Stimulated activated naive CD8-positive, alpha-beta T cell treated with anti-CD3 and anti-CD28 coated beads, Interleukin-15, Interleukin-2, amounts not matched to agents 100 ng/mL and 50 ng/mL, for 24 hours (primary cell): Measurements from ENCODE around the gene CARD16.

Source experiments
- H3K27ac Mint-ChIP-seq: one replicate; pipeline ENCODE4 v1.8.0; 2021; ENCODE audit warnings: mild to moderate bottlenecking, mixed read lengths
- H3K27me3 Mint-ChIP-seq: one replicate; pipeline ENCODE4 v1.8.0; 2021; ENCODE audit warnings: mixed read lengths
- H3K36me3 Mint-ChIP-seq: one replicate; pipeline ENCODE4 v1.8.0; 2021; ENCODE audit warnings: low read depth, mixed read lengths
- H3K4me1 Mint-ChIP-seq: one replicate; pipeline ENCODE4 v1.8.0; 2021; ENCODE audit warnings: low read depth, mixed read lengths
- H3K4me3 Mint-ChIP-seq: one replicate; pipeline ENCODE4 v1.8.0; 2021; ENCODE audit warnings: mild to moderate bottlenecking, mixed read lengths
- H3K9me3 Mint-ChIP-seq: one replicate; pipeline ENCODE4 v1.8.0; 2021; ENCODE audit warnings: mixed read lengths

The CARD16 gene

DNA sequence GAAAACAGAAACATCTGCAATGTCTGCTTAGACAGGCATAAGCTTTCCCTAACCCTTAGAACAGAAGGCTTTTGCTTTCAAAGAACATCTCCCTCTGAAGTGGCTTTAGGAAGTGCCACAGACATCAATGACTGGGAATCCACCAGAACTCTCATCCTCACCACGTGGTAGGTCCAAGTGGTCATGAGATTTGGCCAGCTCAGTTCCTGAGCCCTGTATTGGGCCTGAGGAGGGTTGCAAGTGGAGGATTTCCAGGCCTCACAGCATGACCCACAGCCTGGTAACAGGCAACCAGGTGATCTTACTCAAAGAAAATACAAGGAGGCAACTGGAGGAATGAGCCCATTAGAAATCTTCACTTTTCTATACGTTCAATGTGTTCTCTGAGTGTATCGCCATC lies 11.8 kb downstream of the CARD16 start:
- H3K9me3 Mint-ChIP-seq: no peaks in the 10 kb centered on the region
- H3K4me3 Mint-ChIP-seq: peak overlapping the region; percentile 94
- H3K36me3 Mint-ChIP-seq: peaks cover 46% of the 10 kb centered on the region
- H3K27ac Mint-ChIP-seq: peak overlapping the region; percentile 82
- H3K27me3 Mint-ChIP-seq: no peaks in the 10 kb centered on the region
- peaks cover 49% of the 10 kb centered on the region for H3K4me1 Mint-ChIP-seq

DNA sequence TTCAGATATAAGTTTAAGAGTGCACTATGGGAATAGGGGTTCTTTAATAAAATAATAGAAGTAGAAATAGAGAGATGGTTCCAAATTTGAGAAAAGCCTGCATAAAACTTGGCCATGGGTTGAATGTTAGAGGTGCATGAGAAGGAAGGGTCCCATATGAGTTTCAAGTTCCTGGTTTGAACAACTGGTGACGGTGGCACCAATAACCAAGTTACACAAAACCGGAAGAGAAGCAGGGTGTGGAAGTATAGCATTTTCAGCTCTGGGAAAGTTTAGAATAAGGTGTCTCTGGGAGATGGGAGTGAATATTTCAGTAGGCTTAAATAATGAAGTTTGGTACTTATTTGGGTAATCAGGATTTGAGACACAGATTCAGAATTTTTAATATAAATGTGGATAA lies 12.6 kb downstream of the CARD16 start:
- H3K4me3 Mint-ChIP-seq: peak overlapping the region; percentile 94
- peak overlapping the region; percentile 62 for H3K27ac Mint-ChIP-seq
- H3K27me3 Mint-ChIP-seq: no peaks in the 10 kb centered on the region
- peaks cover 45% of the 10 kb centered on the region for H3K36me3 Mint-ChIP-seq
- no peaks in the 10 kb centered on the region for H3K9me3 Mint-ChIP-seq
- peaks cover 47% of the 10 kb centered on the region for H3K4me1 Mint-ChIP-seq

DNA sequence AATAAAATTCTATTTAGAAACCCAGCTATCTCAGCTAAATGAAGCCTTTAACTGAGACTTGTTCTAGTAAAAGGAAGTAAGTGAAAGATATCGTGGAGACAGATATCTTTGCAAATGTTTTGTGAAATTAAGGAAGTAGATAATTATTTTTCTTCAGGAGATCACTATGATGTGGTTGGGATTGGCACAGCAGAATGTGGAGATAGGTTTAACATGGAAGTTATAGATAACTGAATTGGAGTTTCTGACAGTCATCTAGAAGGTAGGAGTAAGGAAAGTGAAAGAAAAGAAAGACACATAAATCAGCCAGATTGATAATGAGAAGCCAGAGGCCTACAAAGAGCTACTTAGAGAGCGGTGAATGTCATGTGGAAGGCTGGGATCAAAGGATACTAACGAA lies 17.5 kb downstream of the CARD16 start:
- Mint-ChIP-seq H3K36me3 (peaks cover 53% of the 10 kb centered on the region), H3K9me3 (no peaks in the 10 kb centered on the region), H3K27ac (peak overlapping the region; percentile 65), H3K4me1 (peaks cover 28% of the 10 kb centered on the region), H3K27me3 (no peaks in the 10 kb centered on the region), H3K4me3 (peak overlapping the region; percentile 19)

DNA sequence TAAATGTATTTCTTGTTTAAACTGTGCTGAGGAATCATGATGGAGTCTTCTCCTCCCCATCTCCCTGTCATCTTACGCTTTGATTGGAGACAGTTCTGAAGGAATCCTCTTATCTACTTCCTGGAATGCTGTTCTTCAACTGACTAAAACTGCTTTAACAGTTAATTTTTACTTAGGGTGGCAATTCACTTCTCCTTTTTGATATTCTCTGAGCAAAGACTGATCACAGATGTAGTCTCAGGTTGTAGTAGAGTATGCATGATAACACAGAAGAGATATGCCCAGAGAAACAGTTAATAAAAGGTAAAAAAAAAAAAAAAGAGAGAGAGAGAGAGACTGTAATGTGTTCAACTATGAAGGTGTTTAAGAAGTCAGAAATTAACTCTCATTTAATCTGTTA lies 20.7 kb downstream of the CARD16 start:
- H3K4me3 Mint-ChIP-seq: no peak overlapping the region
- H3K4me1 Mint-ChIP-seq: peaks cover 27% of the 10 kb centered on the region
- H3K36me3 Mint-ChIP-seq: peaks cover 34% of the 10 kb centered on the region
- no peak overlapping the region for H3K27ac Mint-ChIP-seq
- H3K27me3 Mint-ChIP-seq: no peaks in the 10 kb centered on the region
- H3K9me3 Mint-ChIP-seq: no peaks in the 10 kb centered on the region

DNA sequence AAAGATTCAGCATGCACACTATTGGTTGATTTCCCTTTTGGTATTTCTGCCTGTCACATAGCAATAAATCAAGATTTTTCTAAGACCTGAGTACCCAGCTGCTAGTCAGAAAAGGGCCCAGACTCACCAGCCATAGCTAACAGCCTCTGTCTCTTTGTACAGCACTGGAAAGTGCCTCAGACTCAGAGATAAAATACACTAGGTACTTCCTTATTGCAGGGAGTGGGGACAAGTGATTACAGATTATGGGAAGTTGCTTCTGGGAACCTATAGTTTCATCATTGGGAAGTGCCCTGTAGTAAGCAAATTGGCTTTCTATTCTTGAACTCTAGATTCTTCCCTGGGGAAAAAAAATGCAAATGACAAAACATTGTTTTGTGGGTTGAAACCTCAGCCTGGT lies 22.1 kb downstream of the CARD16 start, which contains the start of gene CASP5:
CASP5 (minus strand) TSS at position 166 of the 400 bp plus-strand sequence; CDS start at position 134, 32 bp downstream.
- Mint-ChIP-seq H3K4me3 (no peak within 1 kb of the TSS), H3K9me3 (no peaks in the 10 kb centered on the region), H3K27me3 (no peaks in the 10 kb centered on the region), H3K4me1 (peaks cover 20% of the 10 kb centered on the region), H3K36me3 (peaks cover 21% of the 10 kb centered on the region), H3K27ac (no peak within 1 kb of the TSS)

DNA sequence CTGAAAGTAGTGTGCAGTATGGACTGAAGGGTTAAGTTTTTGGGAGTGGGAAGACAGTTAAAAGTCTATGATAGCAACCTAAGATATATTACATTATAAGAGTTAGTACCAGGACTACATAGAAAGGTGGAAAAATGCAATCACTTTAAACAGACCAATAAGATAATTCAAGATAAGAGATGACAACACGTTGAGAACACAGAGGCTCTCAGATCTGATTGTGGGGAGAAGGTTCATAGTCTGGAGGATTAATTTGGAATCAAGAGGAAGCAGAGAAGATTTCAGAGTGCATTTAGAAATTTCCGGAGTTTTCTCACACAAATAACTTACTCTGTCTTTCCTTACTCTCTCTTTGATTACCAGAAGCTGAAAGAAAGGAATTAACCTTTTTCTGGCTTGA lies 22.6 kb downstream of the CARD16 start:
- no peak overlapping the region for H3K27ac Mint-ChIP-seq
- peaks cover 16% of the 10 kb centered on the region for H3K4me1 Mint-ChIP-seq
- H3K4me3 Mint-ChIP-seq: no peak overlapping the region
- no peaks in the 10 kb centered on the region for H3K9me3 Mint-ChIP-seq
- H3K27me3 Mint-ChIP-seq: no peaks in the 10 kb centered on the region
- H3K36me3 Mint-ChIP-seq: peaks cover 17% of the 10 kb centered on the region

DNA sequence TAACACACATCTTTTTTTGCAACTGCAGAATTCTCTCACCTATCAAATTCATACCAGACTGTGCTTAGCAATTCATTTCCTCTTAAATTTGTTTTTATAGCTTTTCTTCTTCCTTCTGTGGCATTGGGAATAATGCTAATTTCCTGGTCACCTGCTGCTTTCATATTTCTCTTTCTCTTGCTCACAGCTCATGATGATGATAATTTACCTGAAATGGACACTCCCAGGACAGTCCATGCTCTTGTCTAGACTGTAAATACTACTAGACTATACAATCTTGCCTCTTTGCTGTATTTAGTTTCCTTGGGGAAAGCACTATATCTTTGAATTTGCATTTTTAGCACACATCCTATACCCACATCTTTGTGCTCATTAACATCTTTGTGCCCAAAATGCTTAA lies 37.7 kb downstream of the CARD16 start:
- H3K27me3 Mint-ChIP-seq: no peaks in the 10 kb centered on the region
- no peaks in the 10 kb centered on the region for H3K4me1 Mint-ChIP-seq
- H3K4me3 Mint-ChIP-seq: no peak overlapping the region
- H3K9me3 Mint-ChIP-seq: no peaks in the 10 kb centered on the region
- H3K27ac Mint-ChIP-seq: no peak overlapping the region
- H3K36me3 Mint-ChIP-seq: no peaks in the 10 kb centered on the region

DNA sequence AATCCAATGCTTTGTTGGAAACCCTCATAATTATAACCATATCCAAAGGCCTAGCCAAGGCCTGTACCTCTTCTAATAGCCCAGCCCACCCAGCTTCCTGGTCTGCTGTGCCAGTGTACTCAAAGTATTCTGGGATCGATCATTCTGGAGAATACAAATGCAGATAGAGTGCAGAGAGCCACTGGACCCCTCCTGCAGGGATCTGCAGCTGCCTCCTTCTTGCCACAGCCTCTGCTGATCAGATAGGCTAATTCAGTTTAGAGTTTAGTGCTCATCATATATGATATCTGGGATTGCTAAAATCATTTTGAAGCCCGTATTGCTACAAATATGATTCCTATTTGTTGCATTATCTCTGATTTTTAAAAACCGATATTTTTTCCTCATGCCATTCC lies 39.7 kb downstream of the CARD16 start:
- Mint-ChIP-seq H3K36me3 (no peaks in the 10 kb centered on the region), H3K4me1 (peaks cover 5% of the 10 kb centered on the region), H3K4me3 (no peak overlapping the region), H3K27me3 (no peaks in the 10 kb centered on the region), H3K27ac (no peak overlapping the region), H3K9me3 (no peaks in the 10 kb centered on the region)

DNA sequence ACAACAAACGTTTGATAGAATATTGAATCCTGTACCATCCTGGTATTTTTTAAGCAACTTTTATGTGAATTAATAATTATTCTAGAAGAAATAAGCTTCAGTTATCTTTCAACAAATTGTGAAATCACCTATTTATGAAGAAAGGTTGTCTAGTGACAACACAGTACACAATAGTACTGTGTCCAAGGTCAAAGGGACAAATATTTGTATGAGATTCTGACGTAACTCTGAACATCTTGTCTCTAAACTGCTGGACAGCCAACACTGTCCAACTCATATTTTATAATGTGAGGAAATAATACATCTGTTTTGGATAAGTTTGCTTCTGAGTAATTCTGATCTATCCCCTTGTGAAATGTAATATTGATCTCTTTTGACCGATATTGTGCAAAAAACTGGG lies 41.1 kb downstream of the CARD16 start:
- H3K27ac Mint-ChIP-seq: no peak overlapping the region
- no peaks in the 10 kb centered on the region for H3K36me3 Mint-ChIP-seq
- no peaks in the 10 kb centered on the region for H3K27me3 Mint-ChIP-seq
- H3K9me3 Mint-ChIP-seq: no peaks in the 10 kb centered on the region
- peaks cover 5% of the 10 kb centered on the region for H3K4me1 Mint-ChIP-seq
- no peak overlapping the region for H3K4me3 Mint-ChIP-seq

DNA sequence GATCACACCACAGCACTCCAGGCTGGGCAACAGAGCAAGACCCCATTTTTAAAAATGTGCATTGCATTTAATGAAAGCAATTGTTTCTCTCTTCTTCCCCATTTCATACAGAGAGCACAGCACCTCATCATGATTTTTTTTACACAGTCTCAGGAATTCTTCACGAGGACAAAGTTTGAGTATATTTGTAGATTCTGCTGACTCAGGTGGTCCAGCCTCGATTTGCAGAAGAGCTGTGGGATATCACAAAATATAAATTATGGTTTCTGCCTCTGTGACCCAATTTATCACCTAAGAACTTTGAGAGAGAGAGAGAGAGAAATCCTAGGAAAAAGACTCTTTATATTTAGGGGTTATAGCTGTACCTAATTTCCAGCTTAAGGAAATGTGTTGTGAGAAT lies 42.0 kb downstream of the CARD16 start:
- no peaks in the 10 kb centered on the region for H3K9me3 Mint-ChIP-seq
- no peak overlapping the region for H3K4me3 Mint-ChIP-seq
- no peaks in the 10 kb centered on the region for H3K27me3 Mint-ChIP-seq
- no peaks in the 10 kb centered on the region for H3K36me3 Mint-ChIP-seq
- peaks cover 5% of the 10 kb centered on the region for H3K4me1 Mint-ChIP-seq
- H3K27ac Mint-ChIP-seq: no peak overlapping the region

DNA sequence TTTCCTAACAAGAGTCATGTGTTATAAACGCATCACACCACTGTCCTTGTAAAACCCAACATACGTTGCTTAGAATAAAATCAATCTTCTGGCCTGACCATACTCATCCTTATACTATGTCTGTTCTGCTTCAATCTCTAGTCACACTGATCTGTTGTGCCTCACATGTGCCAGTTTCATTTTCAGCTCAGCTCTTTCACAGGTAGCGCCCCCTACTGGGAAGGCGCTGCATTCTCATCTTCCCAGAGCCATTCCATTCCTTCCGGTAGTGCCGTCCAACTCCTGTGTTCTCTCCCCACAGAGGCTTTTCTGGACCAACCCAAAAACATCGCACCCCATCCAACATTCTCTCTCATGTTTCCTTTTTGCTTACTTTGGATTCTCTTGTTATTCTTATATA lies 44.3 kb downstream of the CARD16 start:
- Mint-ChIP-seq H3K9me3 (no peaks in the 10 kb centered on the region), H3K27ac (peak overlapping the region; percentile 9), H3K4me1 (peaks cover 5% of the 10 kb centered on the region)

DNA sequence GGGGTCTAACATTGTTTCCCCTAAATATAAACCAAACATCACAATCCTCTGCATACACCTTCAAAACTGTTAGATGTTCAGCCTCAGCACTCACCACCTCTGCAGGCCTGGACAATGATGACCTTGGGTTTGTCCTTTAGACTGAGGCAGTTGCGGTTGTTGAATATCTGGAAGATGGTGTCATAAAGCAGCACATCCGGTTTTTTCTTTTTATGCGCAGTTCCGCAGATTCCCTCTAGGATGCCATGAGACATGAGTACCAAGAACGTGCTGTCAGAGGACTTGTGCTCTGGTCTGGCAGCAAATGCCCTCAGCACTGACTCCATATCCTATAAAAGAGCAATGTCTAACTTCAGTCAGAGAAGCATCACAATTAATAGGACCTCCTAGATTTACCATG lies 45.0 kb downstream of the CARD16 start:
- H3K4me3 Mint-ChIP-seq: no peak overlapping the region
- H3K36me3 Mint-ChIP-seq: no peaks in the 10 kb centered on the region
- no peaks in the 10 kb centered on the region for H3K9me3 Mint-ChIP-seq
- H3K27me3 Mint-ChIP-seq: no peaks in the 10 kb centered on the region
- peaks cover 5% of the 10 kb centered on the region for H3K4me1 Mint-ChIP-seq
- no peak overlapping the region for H3K27ac Mint-ChIP-seq

More for the DNA sequence above, 44.3 kb downstream of the CARD16 start:
- H3K36me3 Mint-ChIP-seq: no peaks in the 10 kb centered on the region
- no peaks in the 10 kb centered on the region for H3K27me3 Mint-ChIP-seq
- H3K4me3 Mint-ChIP-seq: no peak overlapping the region

DNA sequence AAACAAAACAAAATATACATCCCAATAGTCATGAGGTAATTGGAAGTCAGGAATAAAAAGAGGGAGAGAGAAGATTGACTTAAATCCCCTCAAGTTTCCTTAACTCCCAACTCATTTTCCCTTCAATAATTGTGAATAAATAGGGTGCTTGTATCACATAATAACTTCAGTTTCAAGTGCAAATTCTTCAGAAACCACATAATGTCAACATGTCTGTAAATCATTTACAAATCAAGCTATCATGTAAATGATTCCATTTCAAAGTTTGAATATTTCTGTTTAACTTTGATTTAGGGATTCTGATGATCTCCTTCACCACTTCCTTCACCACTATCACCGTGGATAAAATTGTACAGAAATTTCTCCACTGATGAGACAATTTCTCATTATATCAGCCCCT lies 45.4 kb downstream of the CARD16 start:
- Mint-ChIP-seq H3K27me3 (no peaks in the 10 kb centered on the region), H3K27ac (no peak overlapping the region), H3K36me3 (no peaks in the 10 kb centered on the region), H3K4me3 (no peak overlapping the region), H3K4me1 (peaks cover 5% of the 10 kb centered on the region), H3K9me3 (no peaks in the 10 kb centered on the region)

DNA sequence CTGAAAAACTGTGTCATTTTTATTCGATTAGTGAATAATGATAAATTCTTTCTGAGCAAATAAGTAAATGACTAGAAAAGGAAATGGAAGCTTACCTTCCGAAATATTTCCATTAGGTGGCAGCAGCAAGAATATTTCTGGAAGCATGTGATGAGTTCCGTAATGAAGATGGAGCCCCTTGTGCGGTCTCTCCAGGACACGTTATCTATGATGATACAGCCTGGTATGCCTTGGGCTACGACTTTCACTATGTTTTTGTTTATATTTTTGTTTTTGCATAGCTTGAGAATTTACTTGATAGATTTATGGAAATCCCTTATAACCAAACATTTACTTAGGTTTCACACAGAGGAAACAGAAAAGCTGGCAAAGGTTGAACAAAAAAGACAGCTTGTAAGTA lies 47.8 kb downstream of the CARD16 start:
- Mint-ChIP-seq H3K9me3 (no peaks in the 10 kb centered on the region), H3K27me3 (no peaks in the 10 kb centered on the region), H3K4me3 (no peak overlapping the region)

DNA sequence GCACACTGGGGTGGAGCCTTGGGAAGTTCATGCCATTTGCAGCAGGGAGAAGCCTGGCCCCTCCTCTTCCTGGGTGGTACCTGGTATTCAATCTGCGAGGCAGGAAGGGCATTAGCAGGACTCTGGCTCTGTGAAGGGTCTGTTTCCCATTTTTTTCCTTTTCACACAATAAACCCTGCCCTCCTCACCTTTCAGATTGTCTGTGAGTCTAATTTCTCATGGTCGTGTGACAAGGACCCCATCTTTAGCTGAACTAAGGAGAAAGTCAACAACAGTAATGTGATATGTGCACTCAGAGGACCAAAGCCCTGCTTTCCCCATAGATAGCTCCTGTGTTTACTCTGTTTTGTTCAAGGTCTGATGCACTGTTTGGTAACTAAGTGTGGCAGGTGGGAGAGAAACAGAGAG lies 50.1 kb downstream of the CARD16 start:
- H3K4me1 Mint-ChIP-seq: no peaks in the 10 kb centered on the region
- H3K4me3 Mint-ChIP-seq: no peak overlapping the region
- H3K9me3 Mint-ChIP-seq: no peaks in the 10 kb centered on the region
- H3K36me3 Mint-ChIP-seq: no peaks in the 10 kb centered on the region
- H3K27ac Mint-ChIP-seq: no peak overlapping the region
- no peaks in the 10 kb centered on the region for H3K27me3 Mint-ChIP-seq

More for the DNA sequence above, 47.8 kb downstream of the CARD16 start:
- H3K36me3 Mint-ChIP-seq: no peaks in the 10 kb centered on the region
- no peak overlapping the region for H3K27ac Mint-ChIP-seq
- H3K4me1 Mint-ChIP-seq: peaks cover 5% of the 10 kb centered on the region

DNA sequence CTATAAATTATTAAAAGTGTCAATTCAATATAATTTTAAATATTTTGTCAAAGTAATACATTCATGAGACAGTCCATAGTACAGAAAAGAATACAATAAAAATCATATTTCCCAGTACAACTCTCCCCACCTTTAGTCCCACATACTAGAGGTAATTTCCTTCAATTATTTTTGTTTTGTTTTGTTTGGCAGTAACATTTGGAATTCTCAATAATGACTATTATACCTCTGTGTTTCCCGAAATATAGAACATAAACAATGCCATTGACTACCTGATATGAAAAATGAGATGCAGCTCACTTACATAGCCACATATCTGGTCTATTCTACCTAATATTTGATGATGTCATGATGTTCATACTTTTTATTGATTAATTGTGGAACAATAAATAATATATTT lies 52.4 kb downstream of the CARD16 start:
- H3K27me3 Mint-ChIP-seq: no peaks in the 10 kb centered on the region
- H3K4me3 Mint-ChIP-seq: no peak overlapping the region
- no peaks in the 10 kb centered on the region for H3K4me1 Mint-ChIP-seq
- no peaks in the 10 kb centered on the region for H3K36me3 Mint-ChIP-seq
- no peak overlapping the region for H3K27ac Mint-ChIP-seq
- H3K9me3 Mint-ChIP-seq: peaks cover 7% of the 10 kb centered on the region
